Measurements from ENCODE around the gene CNTNAP2. TPM values are rescaled to one million over a fixed set of nuclear protein-coding genes. Genes with fewer than 3 reads are reported as not detected.

The CNTNAP2 gene
- total RNA-seq, 1 donor: 7.6 TPM

GRCh38 chr7:148144827-148145226 is 2028.2 kb downstream of the CNTNAP2 start:
- Histone ChIP-seq H3K36me3 (ENCODE audit: insufficient read depth, low read length) (no peaks in the 10 kb centered on the region), H3K9me3 (ENCODE audit: low read depth, low read length) (no peaks in the 10 kb centered on the region), H4K20me1 (ENCODE audit: insufficient read depth, low read length) (no peaks in the 10 kb centered on the region), H3K27ac (ENCODE audit: low read depth, low read length) (no peak overlapping the region), H3K4me1 (ENCODE audit: insufficient read depth, low read length) (no peaks in the 10 kb centered on the region), H3K4me3 (ENCODE audit: insufficient read depth, low read length) (no peak overlapping the region), H3K4me2 (ENCODE audit: insufficient read depth, low read length) (no peak overlapping the region), H3K27me3 (ENCODE audit: insufficient read depth, low read length) (no peaks in the 10 kb centered on the region), H2AFZ (ENCODE audit: low read length) (no peak overlapping the region), H3K79me2 (ENCODE audit: insufficient read depth, low read length) (no peaks in the 10 kb centered on the region)
- DNase-seq (ENCODE audit: insufficient read length, low spot score, missing footprints): no peak
- no peak for TF ChIP-seq CTCF (IDR thresholded peaks at IDR 0.05; ENCODE audit: extremely low read depth, low read depth, low read length)

GRCh38 chr7:148146346-148146745 is 2029.7 kb downstream of the CNTNAP2 start:
- H4K20me1 ChIP-seq (ENCODE audit: insufficient read depth, low read length): no peaks in the 10 kb centered on the region
- H3K4me1 ChIP-seq (ENCODE audit: insufficient read depth, low read length): no peaks in the 10 kb centered on the region
- H3K9me3 ChIP-seq (ENCODE audit: low read depth, low read length): no peaks in the 10 kb centered on the region
- H3K4me3 ChIP-seq (ENCODE audit: insufficient read depth, low read length): no peak overlapping the region
- no peaks in the 10 kb centered on the region for H3K27me3 ChIP-seq (ENCODE audit: insufficient read depth, low read length)
- H3K27ac ChIP-seq (ENCODE audit: low read depth, low read length): no peak overlapping the region
- no peaks in the 10 kb centered on the region for H3K79me2 ChIP-seq (ENCODE audit: insufficient read depth, low read length)
- DNase-seq (ENCODE audit: insufficient read length, low spot score, missing footprints): no peak
- no peak overlapping the region for H2AFZ ChIP-seq (ENCODE audit: low read length)
- TF ChIP-seq CTCF (IDR thresholded peaks at IDR 0.05; ENCODE audit: extremely low read depth, low read depth, low read length): no peak
- H3K36me3 ChIP-seq (ENCODE audit: insufficient read depth, low read length): no peaks in the 10 kb centered on the region
- no peak overlapping the region for H3K4me2 ChIP-seq (ENCODE audit: insufficient read depth, low read length)

- Histone ChIP-seq H3K79me2 (ENCODE audit: insufficient read depth, low read length) (no peaks in the 10 kb centered on the region), H4K20me1 (ENCODE audit: insufficient read depth, low read length) (no peaks in the 10 kb centered on the region), H3K4me1 (ENCODE audit: insufficient read depth, low read length) (no peaks in the 10 kb centered on the region), H3K27ac (ENCODE audit: low read depth, low read length) (no peak overlapping the region), H3K4me2 (ENCODE audit: insufficient read depth, low read length) (no peak overlapping the region), H3K27me3 (ENCODE audit: insufficient read depth, low read length) (no peaks in the 10 kb centered on the region), H3K4me3 (ENCODE audit: insufficient read depth, low read length) (no peak overlapping the region), H2AFZ (ENCODE audit: low read length) (no peak overlapping the region), H3K36me3 (ENCODE audit: insufficient read depth, low read length) (no peaks in the 10 kb centered on the region), H3K9me3 (ENCODE audit: low read depth, low read length) (no peaks in the 10 kb centered on the region)
- DNase-seq (ENCODE audit: insufficient read length, low spot score, missing footprints): no peak
- no peak for TF ChIP-seq CTCF (IDR thresholded peaks at IDR 0.05; ENCODE audit: extremely low read depth, low read depth, low read length)
Measured at GRCh38 chr7:148147438-148147837, 2030.8 kb downstream of the CNTNAP2 start.

DNA sequence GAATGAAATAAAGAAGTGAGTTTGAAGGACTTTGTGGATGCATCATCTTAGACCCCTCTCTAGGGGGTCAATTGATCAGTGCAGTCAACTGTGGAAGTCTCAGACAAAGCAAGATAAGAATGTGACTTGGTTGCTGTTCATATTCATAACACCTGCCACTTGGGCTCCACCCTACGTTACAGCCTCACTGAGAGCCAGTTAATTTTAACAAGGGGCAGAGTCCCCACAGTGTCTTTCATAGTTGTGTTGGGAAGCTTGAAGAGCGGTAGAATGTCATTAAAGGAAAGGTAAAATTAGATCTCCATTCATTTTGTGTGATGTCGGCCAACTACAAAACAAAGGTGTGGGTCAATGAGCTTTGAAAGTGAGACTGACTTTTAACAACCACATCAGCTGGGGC is 2031.9 kb downstream of the CNTNAP2 start:
- Histone ChIP-seq H3K4me1 (ENCODE audit: insufficient read depth, low read length) (no peaks in the 10 kb centered on the region), H3K27ac (ENCODE audit: low read depth, low read length) (no peak overlapping the region), H3K4me3 (ENCODE audit: insufficient read depth, low read length) (no peak overlapping the region), H3K27me3 (ENCODE audit: insufficient read depth, low read length) (no peaks in the 10 kb centered on the region), H3K4me2 (ENCODE audit: insufficient read depth, low read length) (no peak overlapping the region), H3K36me3 (ENCODE audit: insufficient read depth, low read length) (no peaks in the 10 kb centered on the region), H3K79me2 (ENCODE audit: insufficient read depth, low read length) (no peaks in the 10 kb centered on the region), H4K20me1 (ENCODE audit: insufficient read depth, low read length) (no peaks in the 10 kb centered on the region), H3K9me3 (ENCODE audit: low read depth, low read length) (no peaks in the 10 kb centered on the region), H2AFZ (ENCODE audit: low read length) (no peak overlapping the region)
- TF ChIP-seq CTCF (IDR thresholded peaks at IDR 0.05; ENCODE audit: extremely low read depth, low read depth, low read length): no peak
- no peak for DNase-seq (ENCODE audit: insufficient read length, low spot score, missing footprints)
